DND-41 (cell line): ENCODE results near the gene ANO1.

Experiments
- EZH2 ChIP-seq: IDR thresholded peaks from 3 replicates; pipeline ENCODE4 v1.6.1; 2012; ENCODE audit warnings: borderline replicate concordance, low read depth, mild to moderate bottlenecking, moderate library complexity, low read length, inconsistent platforms; ENCODE audit not compliant: severe bottlenecking
- TF ChIP-seq, protein P1 (sequence below): IDR thresholded peaks from 2 replicates; pipeline ENCODE4 v1.5.1; 2012; ENCODE audit warnings: borderline replicate concordance, low read length, moderate library complexity, mild to moderate bottlenecking; ENCODE audit not compliant: poor library complexity, severe bottlenecking; ENCODE audit errors: extremely low read depth

DNA sequence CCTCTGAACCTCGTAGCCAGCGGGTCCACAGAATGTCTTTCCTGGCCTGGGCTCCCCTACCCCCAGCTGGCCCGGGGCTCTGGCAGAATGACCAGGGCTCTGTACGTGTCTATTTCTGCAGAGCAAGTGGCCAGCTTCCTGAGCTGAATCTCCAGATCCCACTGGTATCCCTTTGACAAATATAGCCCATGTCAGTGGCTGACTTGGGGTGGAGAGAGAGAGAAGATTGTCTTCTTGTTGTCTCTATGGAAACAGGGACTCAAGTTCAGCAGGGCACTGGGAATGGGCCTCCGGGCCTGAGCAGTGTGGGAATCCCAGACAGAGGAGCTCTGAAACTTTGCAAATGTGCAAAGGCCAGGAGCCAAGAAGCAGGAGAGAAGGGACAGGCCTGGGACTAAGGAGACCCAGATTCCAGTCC is 33.9 kb downstream of the ANO1 start:
- TF ChIP-seq, protein P1, sequence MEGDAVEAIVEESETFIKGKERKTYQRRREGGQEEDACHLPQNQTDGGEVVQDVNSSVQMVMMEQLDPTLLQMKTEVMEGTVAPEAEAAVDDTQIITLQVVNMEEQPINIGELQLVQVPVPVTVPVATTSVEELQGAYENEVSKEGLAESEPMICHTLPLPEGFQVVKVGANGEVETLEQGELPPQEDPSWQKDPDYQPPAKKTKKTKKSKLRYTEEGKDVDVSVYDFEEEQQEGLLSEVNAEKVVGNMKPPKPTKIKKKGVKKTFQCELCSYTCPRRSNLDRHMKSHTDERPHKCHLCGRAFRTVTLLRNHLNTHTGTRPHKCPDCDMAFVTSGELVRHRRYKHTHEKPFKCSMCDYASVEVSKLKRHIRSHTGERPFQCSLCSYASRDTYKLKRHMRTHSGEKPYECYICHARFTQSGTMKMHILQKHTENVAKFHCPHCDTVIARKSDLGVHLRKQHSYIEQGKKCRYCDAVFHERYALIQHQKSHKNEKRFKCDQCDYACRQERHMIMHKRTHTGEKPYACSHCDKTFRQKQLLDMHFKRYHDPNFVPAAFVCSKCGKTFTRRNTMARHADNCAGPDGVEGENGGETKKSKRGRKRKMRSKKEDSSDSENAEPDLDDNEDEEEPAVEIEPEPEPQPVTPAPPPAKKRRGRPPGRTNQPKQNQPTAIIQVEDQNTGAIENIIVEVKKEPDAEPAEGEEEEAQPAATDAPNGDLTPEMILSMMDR, result no peak
- TF ChIP-seq EZH2, result no peak
